Endodermal cell (in vitro differentiated cells): ENCODE measurements around the gene DEFB121. TPM values are rescaled to one million over a fixed set of nuclear protein-coding genes. Genes with fewer than 3 reads are reported as not detected.

Experiments
- total RNA-seq, 2 donors: library from RNA; stranded (reverse); fragmentation: NEBNext Ultra II Directional in 1 of 2; extraction: Animal tissue kit (Norgen Biotek cat#: 25700) in 1 of 2; gene quantifications; 2 replicates in 1 of 2; 3 replicates in 1 of 2; pipeline ENCODE4 v1.2.1, GENCODE V29; 2021

The DEFB121 gene
- total RNA-seq, 2 donors from 2014 or later: not detected

Other genes starting within 250 kb of the DEFB121 start
- gene DEFB115, start 148.6 kb downstream of the DEFB121 start, total RNA-seq: not detected
- gene DEFB116, start 97.6 kb downstream of the DEFB121 start, total RNA-seq: not detected
- not detected for gene DEFB118, start 37.6 kb downstream of the DEFB121 start, total RNA-seq
- gene DEFB119, start 15.6 kb downstream of the DEFB121 start, total RNA-seq: not detected
- not detected for gene DEFB123, start 34.4 kb upstream of the DEFB121 start, total RNA-seq
- not detected for gene DEFB124, start 68.9 kb upstream of the DEFB121 start, total RNA-seq
- not detected for gene REM1, start 69.1 kb upstream of the DEFB121 start, total RNA-seq
- gene HM13, start 108.2 kb upstream of the DEFB121 start, total RNA-seq: 100 to 1,000 TPM; 120 to 206 TPM
- 100 to 1,000 TPM; 380 to 447 TPM for gene ID1, start 199.1 kb upstream of the DEFB121 start, total RNA-seq
- gene COX4I2, start 231.7 kb upstream of the DEFB121 start, total RNA-seq: not detected